Measurements from ENCODE around the gene ST3GAL3.

DNA sequence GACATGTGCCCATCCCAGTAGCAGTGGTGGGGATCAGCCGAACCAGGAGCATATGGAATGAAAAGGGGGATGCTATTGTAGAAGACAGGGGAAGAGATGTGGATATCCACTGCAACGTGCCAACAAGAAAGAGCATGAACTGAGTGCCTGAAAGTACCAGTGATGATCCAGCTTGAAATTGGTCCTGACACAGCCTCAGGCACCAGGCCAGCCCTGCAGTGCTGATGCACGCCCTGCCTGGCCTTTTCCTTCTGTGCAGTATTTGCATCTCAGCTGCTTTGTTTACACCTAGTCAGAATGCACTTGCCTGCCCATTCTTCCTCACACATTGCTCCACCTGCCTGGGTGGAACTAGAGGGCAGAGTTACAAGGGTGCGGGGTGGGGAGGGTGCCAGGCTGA, 176.0 kb downstream of the ST3GAL3 start:
- TF ChIP-seq, protein P1, sequence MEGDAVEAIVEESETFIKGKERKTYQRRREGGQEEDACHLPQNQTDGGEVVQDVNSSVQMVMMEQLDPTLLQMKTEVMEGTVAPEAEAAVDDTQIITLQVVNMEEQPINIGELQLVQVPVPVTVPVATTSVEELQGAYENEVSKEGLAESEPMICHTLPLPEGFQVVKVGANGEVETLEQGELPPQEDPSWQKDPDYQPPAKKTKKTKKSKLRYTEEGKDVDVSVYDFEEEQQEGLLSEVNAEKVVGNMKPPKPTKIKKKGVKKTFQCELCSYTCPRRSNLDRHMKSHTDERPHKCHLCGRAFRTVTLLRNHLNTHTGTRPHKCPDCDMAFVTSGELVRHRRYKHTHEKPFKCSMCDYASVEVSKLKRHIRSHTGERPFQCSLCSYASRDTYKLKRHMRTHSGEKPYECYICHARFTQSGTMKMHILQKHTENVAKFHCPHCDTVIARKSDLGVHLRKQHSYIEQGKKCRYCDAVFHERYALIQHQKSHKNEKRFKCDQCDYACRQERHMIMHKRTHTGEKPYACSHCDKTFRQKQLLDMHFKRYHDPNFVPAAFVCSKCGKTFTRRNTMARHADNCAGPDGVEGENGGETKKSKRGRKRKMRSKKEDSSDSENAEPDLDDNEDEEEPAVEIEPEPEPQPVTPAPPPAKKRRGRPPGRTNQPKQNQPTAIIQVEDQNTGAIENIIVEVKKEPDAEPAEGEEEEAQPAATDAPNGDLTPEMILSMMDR (optimal IDR thresholded peaks at IDR 0.05 in 1 of 3, IDR thresholded peaks at IDR 0.05 in 1 of 3, conservative IDR thresholded peaks at IDR 0.05 in 1 of 3; ENCODE audit: extremely low read depth in 1 of 3, insufficient read depth in 2 of 3, low read length in 3 of 3): no peak
- no peak for TF ChIP-seq EZH2 (IDR thresholded peaks at IDR 0.05; ENCODE audit: low read length)

Data from keratinocyte (primary cell).